GM18858 (cell line): ENCODE results near the gene EME2.

Experiments used
- ATAC-seq: cut with Tn5 transposase; IDR thresholded peaks from one replicate; pipeline ENCODE4 v1.9.1; 2021; ENCODE audit not compliant: unreplicated experiment

EME2 gene

GRCh38 chr16:1766231-1766630 is 6.4 kb upstream of the EME2 start:
- no peak for ATAC-seq

GRCh38 chr16:1766701-1767100 is 5.9 kb upstream of the EME2 start:
- ATAC-seq: no peak

- ATAC-seq: no peak
Observed at GRCh38 chr16:1767116-1767994, 5.3 kb upstream of the EME2 start.

GRCh38 chr16:1768061-1768766 is 4.4 kb upstream of the EME2 start:
- ATAC-seq: no peak

- ATAC-seq: no peak
Observed at GRCh38 chr16:1768767-1769401, 3.7 kb upstream of the EME2 start.

- ATAC-seq: no peak
Observed at GRCh38 chr16:1769402-1770300, 3.0 kb upstream of the EME2 start.

GRCh38 chr16:1770328-1771187 is 2.1 kb upstream of the EME2 start:
- ATAC-seq: no peak

- ATAC-seq: no peak
Observed at GRCh38 chr16:1771188-1771863, 1.3 kb upstream of the EME2 start, which contains the start of gene NME3. TSS of gene NME3 (minus strand) at chr16:1771543. CDS start at chr16:1771534, 9 bp downstream.

GRCh38 chr16:1771864-1772361 is 697 bp upstream of the EME2 start:
- ATAC-seq: no peak

- no peak for ATAC-seq
Observed at GRCh38 chr16:1772908-1773702, 495 bp downstream of the EME2 start, which contains the start of gene MRPS34. TSS of gene MRPS34 (minus strand) at chr16:1773134. CDS start at chr16:1773119, 15 bp downstream.

- no peak for ATAC-seq
Observed at GRCh38 chr16:1773703-1774447, 1.3 kb downstream of the EME2 start.

- ATAC-seq: no peak
Observed at GRCh38 chr16:1774448-1774780, 1.8 kb downstream of the EME2 start.

- no peak for ATAC-seq
Observed at GRCh38 chr16:1775006-1775845, 2.6 kb downstream of the EME2 start.

- ATAC-seq: no peak
Observed at GRCh38 chr16:1775846-1776671, 3.4 kb downstream of the EME2 start.

GRCh38 chr16:1776672-1776955 is 4.0 kb downstream of the EME2 start:
- no peak for ATAC-seq

- ATAC-seq: no peak
Observed at GRCh38 chr16:1776991-1777374, 4.4 kb downstream of the EME2 start.
